ENCODE results near the gene ASTE1.
"Not testable (repeated sequence)": the region's sequence is repeated elsewhere in the genome, so short reads cannot be mapped to it uniquely, and the experiment has no call there.

The ASTE1 gene

GRCh38 chr3:131001071-131001470 lies 25.6 kb downstream of the ASTE1 start:
- H3K4me1 ChIP-seq (ENCODE audit: insufficient read depth, low read length), result no peaks in the 10 kb centered on the region
- no peak overlapping the region for H2AFZ ChIP-seq (ENCODE audit: low read depth, low read length)
- H3K9me3 ChIP-seq (ENCODE audit: low read length), result no peaks in the 10 kb centered on the region
- H3K4me3 ChIP-seq (ENCODE audit: low read length), result no peak overlapping the region
- no peaks in the 10 kb centered on the region for H3K27me3 ChIP-seq (ENCODE audit: insufficient read depth, low read length)
- peaks cover 47% of the 10 kb centered on the region for H3K36me3 ChIP-seq (ENCODE audit: insufficient read depth, low read length)

DNA sequence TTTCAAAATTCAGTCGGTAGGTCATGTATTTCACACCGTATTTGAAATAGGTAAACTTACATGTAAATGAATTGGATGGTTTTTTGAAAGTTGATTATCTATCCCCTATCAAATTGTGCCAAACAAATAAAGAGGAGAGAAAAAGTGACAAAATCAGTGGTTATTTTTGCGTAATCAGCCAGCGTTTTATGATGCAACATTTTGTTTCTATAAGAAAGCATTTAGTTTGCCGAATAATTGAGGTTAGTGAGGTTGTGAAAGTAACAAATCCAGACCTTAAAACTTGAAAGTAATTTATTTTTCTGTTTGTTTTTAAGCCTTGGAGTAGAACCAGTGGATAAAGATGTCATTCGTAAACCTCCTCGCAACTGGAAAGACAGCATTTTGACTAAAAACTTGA lies 29.3 kb downstream of the ASTE1 start:
- Histone ChIP-seq H3K4me1 (ENCODE audit: insufficient read depth, low read length) (no peaks in the 10 kb centered on the region), H3K9me3 (ENCODE audit: low read length) (no peaks in the 10 kb centered on the region), H3K4me3 (ENCODE audit: low read length) (no peak overlapping the region), H3K27me3 (ENCODE audit: insufficient read depth, low read length) (no peaks in the 10 kb centered on the region), H3K36me3 (ENCODE audit: insufficient read depth, low read length) (peaks cover 52% of the 10 kb centered on the region), H2AFZ (ENCODE audit: low read depth, low read length) (no peak overlapping the region)

GRCh38 chr3:130992344-130992743 lies 34.3 kb downstream of the ASTE1 start:
- Histone ChIP-seq H3K4me3 (ENCODE audit: low read length) (no peak overlapping the region), H3K4me1 (ENCODE audit: insufficient read depth, low read length) (no peaks in the 10 kb centered on the region), H3K9me3 (ENCODE audit: low read length) (peaks cover 2% of the 10 kb centered on the region), H2AFZ (ENCODE audit: low read depth, low read length) (no peak overlapping the region), H3K36me3 (ENCODE audit: insufficient read depth, low read length) (peaks cover 32% of the 10 kb centered on the region), H3K27me3 (ENCODE audit: insufficient read depth, low read length) (no peaks in the 10 kb centered on the region)

DNA sequence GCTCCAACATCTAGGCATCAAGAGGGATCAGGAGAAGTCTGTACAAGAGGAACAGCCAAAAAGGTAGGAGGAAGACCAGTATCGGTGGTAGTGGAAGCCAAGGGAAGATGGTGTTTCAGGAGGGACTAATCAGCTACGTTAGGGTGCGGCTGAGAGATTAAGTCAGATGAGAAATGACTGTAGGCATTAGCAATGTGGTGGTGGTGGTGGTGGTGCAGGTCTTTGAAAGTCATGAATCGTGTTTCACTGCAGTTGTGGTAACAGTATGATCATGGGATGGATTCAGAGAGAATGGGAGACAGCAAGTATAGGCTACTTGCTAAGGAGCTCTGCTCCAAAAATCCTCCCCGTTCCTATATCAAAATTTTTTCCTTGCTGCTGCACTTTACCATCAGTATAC lies 35.5 kb downstream of the ASTE1 start:
- Histone ChIP-seq H3K4me1 (ENCODE audit: insufficient read depth, low read length) (no peaks in the 10 kb centered on the region), H2AFZ (ENCODE audit: low read depth, low read length) (no peak overlapping the region), H3K27me3 (ENCODE audit: insufficient read depth, low read length) (no peaks in the 10 kb centered on the region), H3K9me3 (ENCODE audit: low read length) (peaks cover 2% of the 10 kb centered on the region), H3K4me3 (ENCODE audit: low read length) (no peak overlapping the region), H3K36me3 (ENCODE audit: insufficient read depth, low read length) (peaks cover 28% of the 10 kb centered on the region)

GRCh38 chr3:130990282-130990681 lies 36.3 kb downstream of the ASTE1 start:
- peaks cover 27% of the 10 kb centered on the region for H3K36me3 ChIP-seq (ENCODE audit: insufficient read depth, low read length)
- no peaks in the 10 kb centered on the region for H3K27me3 ChIP-seq (ENCODE audit: insufficient read depth, low read length)
- peaks cover 2% of the 10 kb centered on the region for H3K9me3 ChIP-seq (ENCODE audit: low read length)
- no peaks in the 10 kb centered on the region for H3K4me1 ChIP-seq (ENCODE audit: insufficient read depth, low read length)
- H2AFZ ChIP-seq (ENCODE audit: low read depth, low read length), result no peak overlapping the region
- H3K4me3 ChIP-seq (ENCODE audit: low read length), result no peak overlapping the region

DNA sequence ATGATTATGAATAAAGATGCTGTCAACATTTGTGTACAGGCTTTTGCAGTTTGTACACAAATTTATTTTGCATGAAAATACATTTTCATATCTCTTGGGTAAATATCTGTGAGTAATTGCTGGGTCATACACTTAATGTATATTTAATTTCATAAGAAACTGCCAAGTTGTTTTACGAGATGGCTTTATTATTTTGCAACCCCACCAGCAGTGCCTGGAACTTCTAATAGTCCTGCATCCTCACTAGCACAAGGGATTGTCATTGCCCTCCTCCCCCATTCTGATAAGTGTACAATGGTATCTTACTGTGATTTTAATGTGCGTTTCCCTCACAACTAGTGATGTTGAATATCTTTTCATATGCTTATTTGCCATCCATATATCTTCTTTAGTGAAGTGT lies 45.2 kb downstream of the ASTE1 start:
- Histone ChIP-seq H3K4me3 (ENCODE audit: low read length) (no peak overlapping the region), H3K36me3 (ENCODE audit: insufficient read depth, low read length) (peaks cover 29% of the 10 kb centered on the region), H3K27me3 (ENCODE audit: insufficient read depth, low read length) (no peaks in the 10 kb centered on the region), H2AFZ (ENCODE audit: low read depth, low read length) (no peak overlapping the region), H3K4me1 (ENCODE audit: insufficient read depth, low read length) (no peaks in the 10 kb centered on the region), H3K9me3 (ENCODE audit: low read length) (no peaks in the 10 kb centered on the region)

GRCh38 chr3:130979117-130979516 lies 47.5 kb downstream of the ASTE1 start:
- H3K36me3 ChIP-seq (ENCODE audit: insufficient read depth, low read length), result peaks cover 41% of the 10 kb centered on the region
- H3K4me1 ChIP-seq (ENCODE audit: insufficient read depth, low read length), result no peaks in the 10 kb centered on the region
- no peak overlapping the region for H3K4me3 ChIP-seq (ENCODE audit: low read length)
- H2AFZ ChIP-seq (ENCODE audit: low read depth, low read length), result no peak overlapping the region
- H3K9me3 ChIP-seq (ENCODE audit: low read length), result no peaks in the 10 kb centered on the region
- H3K27me3 ChIP-seq (ENCODE audit: insufficient read depth, low read length), result no peaks in the 10 kb centered on the region

- Histone ChIP-seq H3K27me3 (ENCODE audit: insufficient read depth, low read length) (no peaks in the 10 kb centered on the region), H3K36me3 (ENCODE audit: insufficient read depth, low read length) (peaks cover 36% of the 10 kb centered on the region), H3K4me3 (ENCODE audit: low read length) (no peak overlapping the region), H2AFZ (ENCODE audit: low read depth, low read length) (no peak overlapping the region), H3K9me3 (ENCODE audit: low read length) (peaks cover 5% of the 10 kb centered on the region), H3K4me1 (ENCODE audit: insufficient read depth, low read length) (no peaks in the 10 kb centered on the region)
Observed at GRCh38 chr3:130976706-130977105, 49.9 kb downstream of the ASTE1 start.

DNA sequence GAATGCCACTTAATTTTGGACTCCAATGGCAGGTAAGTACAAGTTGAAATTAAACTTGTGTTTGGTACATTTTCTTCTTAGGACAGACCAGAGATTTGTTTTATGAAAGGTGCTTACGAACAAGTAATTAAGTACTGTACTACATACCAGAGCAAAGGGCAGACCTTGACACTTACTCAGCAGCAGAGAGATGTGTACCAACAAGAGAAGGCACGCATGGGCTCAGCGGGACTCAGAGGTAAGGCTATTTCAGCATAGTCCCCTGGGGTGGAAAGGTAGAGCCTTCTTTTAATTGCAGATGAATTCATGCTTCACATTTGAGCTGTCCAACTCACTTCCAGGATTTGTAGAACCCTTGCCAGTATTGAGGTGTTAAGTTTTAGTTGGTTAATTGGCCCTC lies 51.4 kb downstream of the ASTE1 start:
- Histone ChIP-seq H3K27me3 (ENCODE audit: insufficient read depth, low read length) (no peaks in the 10 kb centered on the region), H2AFZ (ENCODE audit: low read depth, low read length) (no peak overlapping the region), H3K4me1 (ENCODE audit: insufficient read depth, low read length) (no peaks in the 10 kb centered on the region), H3K9me3 (ENCODE audit: low read length) (peaks cover 5% of the 10 kb centered on the region), H3K36me3 (ENCODE audit: insufficient read depth, low read length) (peaks cover 40% of the 10 kb centered on the region), H3K4me3 (ENCODE audit: low read length) (no peak overlapping the region)

- Histone ChIP-seq H3K9me3 (ENCODE audit: low read length) (peaks cover 5% of the 10 kb centered on the region), H2AFZ (ENCODE audit: low read depth, low read length) (no peak overlapping the region), H3K4me3 (ENCODE audit: low read length) (no peak overlapping the region), H3K36me3 (ENCODE audit: insufficient read depth, low read length) (peaks cover 49% of the 10 kb centered on the region), H3K27me3 (ENCODE audit: insufficient read depth, low read length) (no peaks in the 10 kb centered on the region), H3K4me1 (ENCODE audit: insufficient read depth, low read length) (no peaks in the 10 kb centered on the region)
Observed at GRCh38 chr3:130974201-130974600, 52.4 kb downstream of the ASTE1 start.

DNA sequence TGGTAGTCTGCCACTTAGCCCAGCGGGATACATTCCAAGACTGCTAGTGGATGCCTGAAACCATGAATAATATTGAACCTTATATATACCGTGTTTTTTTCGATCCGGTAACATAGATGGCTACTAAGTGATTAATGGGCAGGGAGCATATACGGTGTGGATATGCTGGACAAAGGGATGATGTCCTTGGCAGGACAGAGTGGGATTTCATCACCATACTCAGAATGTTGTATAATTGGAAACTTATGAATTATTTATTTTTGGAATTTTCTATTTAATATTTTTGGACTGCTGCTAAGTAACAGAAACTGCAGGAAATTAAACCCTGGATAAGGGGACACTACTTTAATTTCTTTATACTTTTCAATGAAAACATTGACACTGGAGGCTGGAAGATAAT lies 53.2 kb downstream of the ASTE1 start:
- no peaks in the 10 kb centered on the region for H3K27me3 ChIP-seq (ENCODE audit: insufficient read depth, low read length)
- H3K4me1 ChIP-seq (ENCODE audit: insufficient read depth, low read length), result no peaks in the 10 kb centered on the region
- peaks cover 54% of the 10 kb centered on the region for H3K36me3 ChIP-seq (ENCODE audit: insufficient read depth, low read length)
- H3K4me3 ChIP-seq (ENCODE audit: low read length), result no peak overlapping the region
- H3K9me3 ChIP-seq (ENCODE audit: low read length), result peaks cover 5% of the 10 kb centered on the region
- no peak overlapping the region for H2AFZ ChIP-seq (ENCODE audit: low read depth, low read length)

DNA sequence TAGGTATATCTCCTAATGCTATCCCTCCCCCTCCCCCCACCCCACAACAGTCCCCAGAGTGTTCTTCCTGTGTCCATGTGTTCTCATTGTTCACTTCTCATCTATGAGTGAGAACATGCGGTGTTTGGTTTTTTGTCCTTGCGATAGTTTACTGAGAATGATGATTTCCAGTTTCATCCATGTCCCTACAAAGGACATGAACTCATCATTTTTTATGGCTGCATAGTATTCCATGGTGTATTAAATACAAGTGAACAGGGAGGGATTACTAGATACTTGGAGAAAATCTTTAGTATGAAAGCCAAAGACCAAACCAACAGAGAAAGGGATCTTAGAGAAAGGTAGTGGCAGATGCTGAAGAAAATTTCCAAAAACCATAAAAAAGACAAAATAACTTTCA lies 54.0 kb downstream of the ASTE1 start:
- peaks cover 52% of the 10 kb centered on the region for H3K36me3 ChIP-seq (ENCODE audit: insufficient read depth, low read length)
- not testable (repeated sequence) for H3K9me3 ChIP-seq (ENCODE audit: low read length); H3K4me1 ChIP-seq (ENCODE audit: insufficient read depth, low read length); H2AFZ ChIP-seq (ENCODE audit: low read depth, low read length); H3K4me3 ChIP-seq (ENCODE audit: low read length); H3K27me3 ChIP-seq (ENCODE audit: insufficient read depth, low read length)

GRCh38 chr3:130971208-130971607 lies 55.4 kb downstream of the ASTE1 start:
- H3K4me1 ChIP-seq (ENCODE audit: insufficient read depth, low read length), result no peaks in the 10 kb centered on the region
- H3K27me3 ChIP-seq (ENCODE audit: insufficient read depth, low read length), result no peaks in the 10 kb centered on the region
- no peak overlapping the region for H2AFZ ChIP-seq (ENCODE audit: low read depth, low read length)
- H3K4me3 ChIP-seq (ENCODE audit: low read length), result no peak overlapping the region
- H3K9me3 ChIP-seq (ENCODE audit: low read length), result peaks cover 5% of the 10 kb centered on the region
- H3K36me3 ChIP-seq (ENCODE audit: insufficient read depth, low read length), result peaks cover 52% of the 10 kb centered on the region

- H3K4me1 ChIP-seq (ENCODE audit: insufficient read depth, low read length), result no peaks in the 10 kb centered on the region
- peaks cover 48% of the 10 kb centered on the region for H3K36me3 ChIP-seq (ENCODE audit: insufficient read depth, low read length)
- H2AFZ ChIP-seq (ENCODE audit: low read depth, low read length), result no peak overlapping the region
- no peak overlapping the region for H3K4me3 ChIP-seq (ENCODE audit: low read length)
- peaks cover 5% of the 10 kb centered on the region for H3K9me3 ChIP-seq (ENCODE audit: low read length)
- no peaks in the 10 kb centered on the region for H3K27me3 ChIP-seq (ENCODE audit: insufficient read depth, low read length)
Observed at GRCh38 chr3:130969621-130970020, 57.0 kb downstream of the ASTE1 start.
